ENCODE data around the gene NOC3L. TPM values are rescaled to one million over a fixed set of nuclear protein-coding genes. Genes with fewer than 3 reads are reported as not detected.

Gene NOC3L
- total RNA-seq, 1 experiment from 2014 or later: 41.2 TPM

DNA sequence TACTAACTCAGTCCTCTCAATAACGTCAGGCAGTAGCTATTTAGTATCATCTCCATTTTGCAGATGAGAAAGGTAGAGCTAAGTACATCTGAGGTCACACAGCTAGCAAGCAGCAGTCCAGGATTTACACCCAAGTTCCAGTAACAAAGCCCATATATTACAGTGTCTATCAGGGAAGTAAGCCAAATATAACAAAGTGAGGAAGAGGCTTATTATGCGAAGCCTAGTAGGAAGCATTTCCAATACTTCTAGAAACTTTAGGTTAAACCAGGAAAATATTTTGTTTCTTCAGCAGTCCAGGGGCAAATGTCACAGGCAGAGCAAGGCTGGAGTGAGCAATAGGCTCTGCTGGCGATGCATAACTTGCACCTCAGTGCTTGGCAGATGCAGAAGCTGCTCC is 53.9 kb downstream of the NOC3L start:
- in situ Hi-C loops (cut with HindIII; ENCODE audit: low pct_unique_long_range_greater_than_20kb, low sequenced_read_pairs) (no loop called here), intact Hi-C loops (cut with micrococcal nuclease; ENCODE audit: unreplicated experiment) (no loop called here)
- H3K4me1 ChIP-seq (ENCODE audit: control insufficient read depth, insufficient read depth, low read length): no peaks in the 10 kb centered on the region
- no peak overlapping the region for H3K27ac ChIP-seq (ENCODE audit: low read length)
- H3K27me3 ChIP-seq (ENCODE audit: control insufficient read depth, insufficient read depth, low read length): no peaks in the 10 kb centered on the region
- ChIA-PET POLR2A (no interaction called here), CTCF (interaction anchor here (0.5 kb wide), 1 partner anchor 135 kb away, joined by 6 read pairs; no protein-coding TSS in a partner anchor)
- no peak for TF ChIP-seq POLR2AphosphoS5 (IDR thresholded peaks at IDR 0.05; ENCODE audit: low read depth, low read length)
- TF ChIP-seq TCF7L2 (IDR thresholded peaks at IDR 0.05; ENCODE audit: low read depth, low read length): no peak
- no TSS peak for BruUV-seq (replicated peaks)
- no peak for DNase-seq (ENCODE audit: low read depth, low spot score)
- H3K9me3 ChIP-seq (ENCODE audit: control insufficient read depth, insufficient read depth, low read depth, low read length): no peaks in the 10 kb centered on the region
- H3K36me3 ChIP-seq (ENCODE audit: control insufficient read depth, insufficient read depth, low read length): peaks cover 5% of the 10 kb centered on the region
- no peak overlapping the region for H3K4me3 ChIP-seq (ENCODE audit: low read depth in 2 of 2, low read length in 2 of 2)
- ATAC-seq: no peak

DNA sequence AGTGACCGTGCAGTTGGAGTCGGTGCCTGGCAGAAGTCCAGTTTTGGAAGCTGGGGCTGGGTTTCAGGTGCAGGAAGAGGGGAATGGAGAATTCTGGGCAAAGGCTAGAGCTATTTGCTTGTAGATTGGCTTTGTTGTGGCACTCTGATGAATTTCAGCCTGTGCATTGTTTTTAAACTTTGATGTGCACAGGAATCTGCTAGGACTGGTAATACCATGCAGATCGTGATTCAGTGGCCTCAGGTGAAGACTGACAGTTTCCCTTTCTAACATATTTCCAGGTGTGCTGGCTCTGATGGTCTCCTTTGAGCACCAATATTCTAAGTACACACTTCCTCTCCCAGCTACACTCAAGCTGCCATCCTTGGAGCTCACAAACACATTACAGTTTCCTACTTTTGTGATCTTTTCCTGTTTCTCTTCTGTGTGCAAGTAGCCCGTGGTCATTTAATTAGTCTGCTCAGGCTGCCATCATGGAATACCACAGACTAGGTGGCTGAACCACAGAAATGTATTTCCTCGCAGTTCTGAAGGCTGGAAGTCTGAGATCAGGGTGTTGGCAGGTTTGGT is 55.6 kb downstream of the NOC3L start:
- no peak overlapping the region for H3K4me3 ChIP-seq (ENCODE audit: low read depth in 2 of 2, low read length in 2 of 2)
- ChIA-PET CTCF (no interaction called here), POLR2A (interaction anchor here (0.7 kb wide), 1 partner anchor 309 kb away, joined by 3 read pairs; no protein-coding TSS in a partner anchor)
- H3K9me3 ChIP-seq (ENCODE audit: control insufficient read depth, insufficient read depth, low read depth, low read length): no peaks in the 10 kb centered on the region
- TF ChIP-seq TCF7L2 (IDR thresholded peaks at IDR 0.05; ENCODE audit: low read depth, low read length) (no peak), POLR2AphosphoS5 (IDR thresholded peaks at IDR 0.05; ENCODE audit: low read depth, low read length) (no peak), SIN3A (IDR thresholded peaks at IDR 0.05; ENCODE audit: borderline replicate concordance, insufficient read depth, low read depth, low read length) (no peak)
- TF ChIP-seq, protein P1, sequence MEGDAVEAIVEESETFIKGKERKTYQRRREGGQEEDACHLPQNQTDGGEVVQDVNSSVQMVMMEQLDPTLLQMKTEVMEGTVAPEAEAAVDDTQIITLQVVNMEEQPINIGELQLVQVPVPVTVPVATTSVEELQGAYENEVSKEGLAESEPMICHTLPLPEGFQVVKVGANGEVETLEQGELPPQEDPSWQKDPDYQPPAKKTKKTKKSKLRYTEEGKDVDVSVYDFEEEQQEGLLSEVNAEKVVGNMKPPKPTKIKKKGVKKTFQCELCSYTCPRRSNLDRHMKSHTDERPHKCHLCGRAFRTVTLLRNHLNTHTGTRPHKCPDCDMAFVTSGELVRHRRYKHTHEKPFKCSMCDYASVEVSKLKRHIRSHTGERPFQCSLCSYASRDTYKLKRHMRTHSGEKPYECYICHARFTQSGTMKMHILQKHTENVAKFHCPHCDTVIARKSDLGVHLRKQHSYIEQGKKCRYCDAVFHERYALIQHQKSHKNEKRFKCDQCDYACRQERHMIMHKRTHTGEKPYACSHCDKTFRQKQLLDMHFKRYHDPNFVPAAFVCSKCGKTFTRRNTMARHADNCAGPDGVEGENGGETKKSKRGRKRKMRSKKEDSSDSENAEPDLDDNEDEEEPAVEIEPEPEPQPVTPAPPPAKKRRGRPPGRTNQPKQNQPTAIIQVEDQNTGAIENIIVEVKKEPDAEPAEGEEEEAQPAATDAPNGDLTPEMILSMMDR (IDR thresholded peaks at IDR 0.05): no peak
- TF ChIP-seq, protein P2, sequence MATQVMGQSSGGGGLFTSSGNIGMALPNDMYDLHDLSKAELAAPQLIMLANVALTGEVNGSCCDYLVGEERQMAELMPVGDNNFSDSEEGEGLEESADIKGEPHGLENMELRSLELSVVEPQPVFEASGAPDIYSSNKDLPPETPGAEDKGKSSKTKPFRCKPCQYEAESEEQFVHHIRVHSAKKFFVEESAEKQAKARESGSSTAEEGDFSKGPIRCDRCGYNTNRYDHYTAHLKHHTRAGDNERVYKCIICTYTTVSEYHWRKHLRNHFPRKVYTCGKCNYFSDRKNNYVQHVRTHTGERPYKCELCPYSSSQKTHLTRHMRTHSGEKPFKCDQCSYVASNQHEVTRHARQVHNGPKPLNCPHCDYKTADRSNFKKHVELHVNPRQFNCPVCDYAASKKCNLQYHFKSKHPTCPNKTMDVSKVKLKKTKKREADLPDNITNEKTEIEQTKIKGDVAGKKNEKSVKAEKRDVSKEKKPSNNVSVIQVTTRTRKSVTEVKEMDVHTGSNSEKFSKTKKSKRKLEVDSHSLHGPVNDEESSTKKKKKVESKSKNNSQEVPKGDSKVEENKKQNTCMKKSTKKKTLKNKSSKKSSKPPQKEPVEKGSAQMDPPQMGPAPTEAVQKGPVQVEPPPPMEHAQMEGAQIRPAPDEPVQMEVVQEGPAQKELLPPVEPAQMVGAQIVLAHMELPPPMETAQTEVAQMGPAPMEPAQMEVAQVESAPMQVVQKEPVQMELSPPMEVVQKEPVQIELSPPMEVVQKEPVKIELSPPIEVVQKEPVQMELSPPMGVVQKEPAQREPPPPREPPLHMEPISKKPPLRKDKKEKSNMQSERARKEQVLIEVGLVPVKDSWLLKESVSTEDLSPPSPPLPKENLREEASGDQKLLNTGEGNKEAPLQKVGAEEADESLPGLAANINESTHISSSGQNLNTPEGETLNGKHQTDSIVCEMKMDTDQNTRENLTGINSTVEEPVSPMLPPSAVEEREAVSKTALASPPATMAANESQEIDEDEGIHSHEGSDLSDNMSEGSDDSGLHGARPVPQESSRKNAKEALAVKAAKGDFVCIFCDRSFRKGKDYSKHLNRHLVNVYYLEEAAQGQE (IDR thresholded peaks at IDR 0.05; ENCODE audit: insufficient read depth in 1 of 2, low read depth in 2 of 2, low read length in 1 of 2): no peak
- intact Hi-C loops (cut with micrococcal nuclease; ENCODE audit: unreplicated experiment): no loop called here
- H3K36me3 ChIP-seq (ENCODE audit: control insufficient read depth, insufficient read depth, low read length): peaks cover 5% of the 10 kb centered on the region
- DNase-seq (ENCODE audit: low read depth, low spot score): no peak
- no peaks in the 10 kb centered on the region for H3K27me3 ChIP-seq (ENCODE audit: control insufficient read depth, insufficient read depth, low read length)
- BruUV-seq (replicated peaks): no TSS peak
- in situ Hi-C loops (cut with HindIII; ENCODE audit: low pct_unique_long_range_greater_than_20kb, low sequenced_read_pairs): no loop called here
- no peaks in the 10 kb centered on the region for H3K4me1 ChIP-seq (ENCODE audit: control insufficient read depth, insufficient read depth, low read length)
- no peak overlapping the region for H3K27ac ChIP-seq (ENCODE audit: low read length)
- no peak for ATAC-seq

DNA sequence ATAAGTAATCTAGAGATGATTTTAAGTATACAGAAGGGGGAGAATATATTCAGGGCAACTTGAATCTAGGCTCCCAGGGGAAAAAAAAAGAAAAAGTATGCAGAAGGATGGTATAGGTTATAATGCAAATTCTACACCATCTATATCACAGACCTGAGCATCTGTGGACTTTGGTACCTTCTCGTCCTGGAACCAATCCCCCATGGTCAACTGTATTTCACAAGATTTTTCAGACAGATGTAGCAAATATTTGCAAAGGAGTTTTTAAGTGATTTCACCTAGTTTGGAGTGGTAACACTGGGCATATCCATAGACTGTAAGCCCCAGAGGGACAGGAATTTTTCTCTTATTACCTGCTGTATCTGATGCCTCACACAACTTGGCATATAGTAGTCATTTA is 58.8 kb downstream of the NOC3L start:
- no peaks in the 10 kb centered on the region for H3K9me3 ChIP-seq (ENCODE audit: control insufficient read depth, insufficient read depth, low read depth, low read length)
- BruUV-seq (replicated peaks): no TSS peak
- no peak overlapping the region for H3K4me3 ChIP-seq (ENCODE audit: low read depth in 2 of 2, low read length in 2 of 2)
- DNase-seq (ENCODE audit: low read depth, low spot score): no peak
- no peak overlapping the region for H3K27ac ChIP-seq (ENCODE audit: low read length)
- in situ Hi-C loops (cut with HindIII; ENCODE audit: low pct_unique_long_range_greater_than_20kb, low sequenced_read_pairs): no loop called here
- H3K4me1 ChIP-seq (ENCODE audit: control insufficient read depth, insufficient read depth, low read length): no peaks in the 10 kb centered on the region
- H3K36me3 ChIP-seq (ENCODE audit: control insufficient read depth, insufficient read depth, low read length): peaks cover 7% of the 10 kb centered on the region; the same call in 1 of the 2 replicates
- ATAC-seq: no peak
- CTCF ChIA-PET: interaction anchor here (0.8 kb wide), 1 partner anchor 486 kb away, joined by 5 read pairs; no protein-coding TSS in a partner anchor
- POLR2A ChIA-PET: no interaction called here
- TF ChIP-seq, protein P1 (IDR thresholded peaks at IDR 0.05): no peak
- TF ChIP-seq TCF7L2 (IDR thresholded peaks at IDR 0.05; ENCODE audit: low read depth, low read length) (no peak), POLR2AphosphoS5 (IDR thresholded peaks at IDR 0.05; ENCODE audit: low read depth, low read length) (no peak), SIN3A (IDR thresholded peaks at IDR 0.05; ENCODE audit: borderline replicate concordance, insufficient read depth, low read depth, low read length) (no peak)
- TF ChIP-seq, protein P2 (IDR thresholded peaks at IDR 0.05; ENCODE audit: insufficient read depth in 1 of 2, low read depth in 2 of 2, low read length in 1 of 2): no peak
- intact Hi-C loops (cut with micrococcal nuclease; ENCODE audit: unreplicated experiment): no loop called here
- H3K27me3 ChIP-seq (ENCODE audit: control insufficient read depth, insufficient read depth, low read length): no peaks in the 10 kb centered on the region
